Duodenal mucosa (tissue), 2 donors: ENCODE data around the gene HS3ST6.
"Not testable (repeated sequence)": the region's sequence is repeated elsewhere in the genome, so short reads cannot be mapped to it uniquely, and the experiment has no call there.

Experiments
- H3K27ac ChIP-seq: one replicate; pipeline ENCODE4 v1.7.0; 2013; ENCODE audit warnings: low read depth, low read length
- H3K27me3 ChIP-seq, 2 donors: one replicate each; pipeline ENCODE4 v1.7.0; 2013; ENCODE audit warnings: low read length in 2 of 2, control low read depth in 1 of 2; ENCODE audit not compliant: insufficient read depth in 2 of 2, control insufficient read depth in 1 of 2
- H3K36me3 ChIP-seq, 2 donors: one replicate each; pipeline ENCODE4 v1.7.0; 2013; ENCODE audit warnings: low read length in 2 of 2, control low read depth in 1 of 2; ENCODE audit not compliant: insufficient read depth in 2 of 2, control insufficient read depth in 1 of 2
- H3K4me1 ChIP-seq, 2 donors: one replicate each; pipeline ENCODE4 v1.7.0; 2013; ENCODE audit warnings: low read length in 2 of 2, control low read depth in 1 of 2; ENCODE audit not compliant: insufficient read depth in 2 of 2, control insufficient read depth in 1 of 2
- H3K4me3 ChIP-seq, 2 donors: one replicate each; pipeline ENCODE4 v1.7.0; 2013; ENCODE audit warnings: low read length in 2 of 2, low read depth in 1 of 2
- H3K9ac ChIP-seq, 2 donors: one replicate each; pipeline ENCODE4 v1.7.0; 2013; ENCODE audit warnings: low read length in 2 of 2, low read depth in 1 of 2
- H3K9me3 ChIP-seq, 2 donors: one replicate each; pipeline ENCODE4 v1.7.0; 2013; ENCODE audit warnings: low read length in 2 of 2, control low read depth in 1 of 2; ENCODE audit not compliant: control insufficient read depth in 1 of 2

HS3ST6 gene

DNA sequence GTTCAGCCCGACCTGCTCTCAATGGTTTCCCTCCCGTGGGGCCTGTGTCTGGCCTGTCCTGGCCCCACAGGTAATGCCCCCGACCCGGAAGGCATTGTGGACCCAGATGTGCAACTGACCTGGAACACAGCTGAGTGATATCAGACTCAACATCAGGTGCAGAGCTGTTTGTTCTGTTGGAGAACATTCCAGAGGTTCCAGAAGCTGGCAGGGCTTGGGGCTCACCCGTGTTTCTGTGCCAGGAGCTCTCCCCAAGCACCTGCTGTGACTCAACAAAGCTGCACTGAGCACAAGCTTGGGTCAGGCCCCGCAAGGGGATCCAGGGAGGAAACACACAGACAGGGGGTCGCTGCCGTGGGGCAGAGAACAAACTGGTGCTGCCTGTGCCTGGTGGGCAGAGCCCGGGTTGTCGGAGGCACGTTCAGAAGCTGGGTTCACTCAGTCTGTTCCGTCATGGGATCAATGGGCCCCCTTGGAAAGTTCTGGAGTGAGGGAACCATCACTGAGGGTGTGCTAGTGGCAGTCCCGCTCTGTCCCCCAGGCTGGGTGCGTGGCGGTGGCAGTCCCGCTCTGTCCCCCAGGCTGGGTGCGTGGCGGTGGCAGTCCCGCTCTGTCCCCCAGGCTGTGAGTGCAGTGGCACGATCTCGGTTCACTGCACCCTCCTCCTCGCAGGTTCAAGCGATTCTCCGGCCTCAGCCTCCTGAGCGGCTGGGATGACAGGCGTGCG, 22.1 kb downstream of the HS3ST6 start:
- peaks cover 12 to 17% of the 10 kb centered on the region in 2 donors for H3K4me1 ChIP-seq
- H3K4me3 ChIP-seq: no peak overlapping the region
- H3K27ac ChIP-seq: no peak overlapping the region
- no peaks in the 10 kb centered on the region for H3K36me3 ChIP-seq
- H3K9me3 ChIP-seq: no peaks in the 10 kb centered on the region
- H3K9ac ChIP-seq: no peak overlapping the region
- no peaks in the 10 kb centered on the region for H3K27me3 ChIP-seq

DNA sequence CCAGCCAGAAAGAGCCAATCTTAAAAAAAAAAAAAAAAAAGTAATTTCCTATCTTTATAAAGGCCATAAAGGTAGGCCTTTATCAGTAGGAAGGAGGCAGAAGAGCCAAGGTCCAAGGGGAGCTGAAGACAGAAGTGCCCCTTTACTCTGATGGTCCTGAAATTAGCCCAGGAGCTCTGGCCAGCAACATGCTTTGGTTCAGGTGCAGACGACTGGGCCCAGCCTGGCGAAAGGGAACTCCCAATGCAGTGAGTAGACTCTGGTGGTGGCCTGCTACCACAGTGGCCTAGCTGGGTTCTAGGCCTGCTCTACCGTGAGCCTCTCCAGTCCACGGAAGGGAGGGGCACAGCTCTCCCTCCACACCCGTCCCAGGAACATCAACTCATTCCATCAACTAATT, 23.1 kb downstream of the HS3ST6 start:
- Histone ChIP-seq H3K27ac (no peak overlapping the region), H3K27me3 (no peaks in the 10 kb centered on the region), H3K9ac (no peak overlapping the region)

DNA sequence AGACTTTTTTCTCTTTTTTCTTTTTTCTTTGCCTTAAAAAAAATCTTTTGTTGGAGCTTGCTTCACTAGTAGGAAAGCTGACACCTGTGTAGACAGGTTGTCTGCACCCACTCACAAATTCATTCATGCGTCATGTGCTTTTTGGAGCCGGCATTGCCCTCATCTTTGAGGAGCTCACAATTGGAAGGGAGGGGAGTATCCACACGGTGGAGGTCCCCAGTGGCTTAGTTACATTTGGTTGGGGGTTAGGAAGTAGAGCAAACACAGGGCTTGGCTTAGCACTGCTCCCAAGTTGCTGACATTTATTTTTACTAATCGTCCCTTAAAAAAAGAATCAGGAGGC, 27.5 kb downstream of the HS3ST6 start:
- H3K36me3 ChIP-seq: no peaks in the 10 kb centered on the region
- H3K27ac ChIP-seq: no peak overlapping the region
- no peaks in the 10 kb centered on the region for H3K27me3 ChIP-seq
- H3K9ac ChIP-seq: no peak overlapping the region
- H3K4me1 ChIP-seq: peaks cover 4 to 12% of the 10 kb centered on the region in 2 donors
- H3K4me3 ChIP-seq: no peak overlapping the region
- H3K9me3 ChIP-seq: no peaks in the 10 kb centered on the region

More for the DNA sequence above, 23.1 kb downstream of the HS3ST6 start:
- Histone ChIP-seq H3K9me3 (no peaks in the 10 kb centered on the region), H3K36me3 (no peaks in the 10 kb centered on the region), H3K4me1 (peaks cover 6 to 12% of the 10 kb centered on the region in 2 donors), H3K4me3 (no peak overlapping the region)

DNA sequence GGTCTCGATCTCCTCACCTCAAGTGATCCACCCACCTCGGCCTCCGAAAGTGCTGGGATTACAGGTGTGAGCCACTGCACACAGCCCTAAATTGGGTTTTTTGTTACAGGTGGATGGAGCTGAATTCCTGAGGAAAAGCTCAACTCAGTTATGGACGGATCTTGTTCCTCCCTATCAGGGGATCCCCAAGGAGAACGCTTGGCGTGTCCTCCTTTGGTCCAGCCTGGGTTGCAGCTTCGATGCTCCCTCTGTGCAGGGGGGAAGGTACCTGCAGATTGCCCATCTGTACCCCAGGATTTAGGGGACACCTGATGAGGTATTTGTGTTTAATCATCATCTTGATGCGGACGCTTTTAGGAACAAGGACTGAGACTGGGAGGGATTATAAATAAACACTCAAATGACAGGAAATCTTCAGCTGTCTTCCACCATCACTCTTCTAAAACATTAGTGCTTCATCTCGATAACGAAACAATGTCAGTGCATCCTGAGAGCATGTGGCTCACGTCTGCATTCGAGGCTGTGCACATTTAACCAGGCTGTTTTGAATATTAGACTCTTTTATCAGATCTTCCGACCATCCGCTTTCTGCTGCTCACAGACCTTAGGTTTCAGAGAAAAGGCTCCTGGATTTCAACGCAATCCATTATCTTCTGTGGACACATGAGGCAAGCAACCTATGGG, 28.0 kb downstream of the HS3ST6 start:
- H3K36me3 ChIP-seq: no peaks in the 10 kb centered on the region

DNA sequence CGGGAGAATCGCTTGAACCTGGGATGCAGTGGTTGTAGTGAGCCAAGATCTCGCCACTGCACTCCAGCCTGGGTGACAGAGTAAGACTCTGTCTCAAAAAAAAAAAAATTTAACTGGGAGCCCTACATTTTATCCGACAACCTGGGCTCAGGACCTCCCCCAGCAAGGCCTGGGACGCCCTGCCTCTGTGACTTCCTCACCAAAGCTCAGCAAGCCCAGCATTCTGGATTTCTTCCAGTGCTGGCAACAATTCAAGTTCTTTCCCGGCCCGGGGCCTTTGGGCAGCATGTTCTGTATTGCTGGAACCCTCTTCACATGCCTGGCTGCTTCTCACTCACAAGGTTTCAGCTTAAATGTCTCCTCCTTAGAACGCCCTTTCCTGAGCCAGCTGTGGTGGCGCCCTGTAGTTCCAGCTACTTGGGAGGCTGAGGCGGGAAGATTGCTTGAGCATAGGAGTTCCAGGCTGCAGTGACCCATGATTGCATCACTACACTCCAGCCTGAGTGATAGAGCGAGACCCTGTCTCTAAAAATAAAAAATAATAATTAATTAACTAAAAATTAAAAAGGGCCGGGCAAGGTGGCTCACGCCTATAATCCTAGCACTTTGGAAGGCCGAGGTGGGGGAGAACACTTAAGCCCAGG, 30.4 kb downstream of the HS3ST6 start:
- Histone ChIP-seq H3K36me3 (no peaks in the 10 kb centered on the region), H3K4me1 (peaks cover 0 to 1% of the 10 kb centered on the region in 2 donors), H3K9me3 (no peaks in the 10 kb centered on the region), H3K27me3 (no peaks in the 10 kb centered on the region), H3K27ac (no peak overlapping the region), H3K9ac (no peak overlapping the region), H3K4me3 (no peak overlapping the region)

More for the DNA sequence above, 28.0 kb downstream of the HS3ST6 start:
- Histone ChIP-seq H3K4me3 (no peak overlapping the region), H3K9ac (no peak overlapping the region), H3K9me3 (no peaks in the 10 kb centered on the region), H3K27me3 (no peaks in the 10 kb centered on the region), H3K27ac (no peak overlapping the region), H3K4me1 (peaks cover 4 to 12% of the 10 kb centered on the region in 2 donors)

DNA sequence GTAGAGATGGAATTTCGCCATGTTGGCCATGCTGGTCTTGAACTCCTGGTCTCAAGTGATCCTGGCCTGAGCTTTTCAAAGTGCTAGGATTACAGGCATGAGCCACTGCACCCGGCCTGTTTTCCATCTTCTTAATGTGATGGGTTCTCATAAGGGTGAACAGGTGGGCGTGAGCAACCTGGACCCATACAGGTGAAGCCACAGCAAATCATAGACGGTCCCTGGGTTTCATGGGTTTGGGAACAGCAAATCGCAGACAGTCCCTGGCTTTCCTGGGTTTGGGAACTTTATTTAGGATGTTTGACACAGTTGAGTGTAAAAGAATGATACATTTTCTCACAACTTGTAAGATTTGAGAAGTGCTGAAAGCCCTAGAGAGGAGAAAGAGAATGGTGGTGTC, 33.3 kb downstream of the HS3ST6 start:
- no peaks in the 10 kb centered on the region for H3K27me3 ChIP-seq
- no peak overlapping the region for H3K27ac ChIP-seq
- no peaks in the 10 kb centered on the region for H3K9me3 ChIP-seq
- H3K4me3 ChIP-seq: no peak overlapping the region
- H3K9ac ChIP-seq: no peak overlapping the region
- H3K36me3 ChIP-seq: no peaks in the 10 kb centered on the region
- H3K4me1 ChIP-seq: no peaks in the 10 kb centered on the region

DNA sequence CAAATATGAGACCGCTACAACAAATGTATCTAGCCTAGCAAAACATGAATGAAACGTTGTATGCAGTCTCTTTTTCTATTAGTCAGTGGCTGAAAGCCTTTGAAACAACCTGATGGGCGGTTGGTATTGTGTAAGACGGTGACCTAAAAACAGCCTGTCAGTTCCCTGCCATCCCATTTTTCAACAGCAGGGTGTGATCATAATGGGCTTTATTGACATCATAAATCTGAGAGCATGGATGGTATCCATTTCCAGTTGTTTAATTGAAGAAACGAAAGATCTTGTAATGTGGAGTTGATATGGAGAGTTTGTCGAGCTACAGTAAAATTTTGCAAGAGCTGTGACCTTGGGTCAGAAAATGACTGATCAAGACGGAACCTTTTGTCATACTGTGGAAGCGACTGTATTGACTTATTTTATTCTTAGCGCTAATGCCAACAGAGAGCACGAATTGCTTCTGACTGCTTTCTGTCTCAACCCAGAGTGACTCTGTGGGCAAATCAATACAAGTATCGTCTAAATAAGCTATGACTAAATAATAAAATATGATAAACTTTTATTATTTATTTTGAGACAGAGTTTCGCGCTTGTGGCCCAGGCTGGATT, 34.0 kb downstream of the HS3ST6 start:
- Histone ChIP-seq H3K27me3 (no peaks in the 10 kb centered on the region), H3K9me3 (no peaks in the 10 kb centered on the region), H3K36me3 (no peaks in the 10 kb centered on the region), H3K9ac (no peak overlapping the region), H3K27ac (no peak overlapping the region), H3K4me3 (no peak overlapping the region), H3K4me1 (no peaks in the 10 kb centered on the region)

DNA sequence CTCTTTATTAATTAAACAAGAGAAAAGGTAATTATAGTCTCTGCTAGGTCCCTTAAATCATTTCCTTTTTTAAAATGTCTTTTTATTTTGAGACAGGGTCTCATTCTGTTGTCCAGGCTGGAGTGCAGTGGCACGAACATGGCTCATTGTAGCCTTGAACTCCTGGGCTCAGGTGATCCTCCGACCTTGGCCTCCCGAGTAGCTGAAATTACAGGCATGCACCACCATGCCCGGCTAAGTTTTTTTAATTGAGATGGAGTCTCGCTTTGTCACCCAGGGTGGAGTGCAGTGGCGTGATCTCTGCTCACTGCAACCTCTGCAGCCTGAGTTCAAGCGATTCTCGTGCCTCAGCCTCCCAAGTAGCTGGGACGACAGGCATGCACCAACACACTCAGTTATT, 37.0 kb downstream of the HS3ST6 start:
- not testable (repeated sequence) for H3K27me3 ChIP-seq, H3K4me3 ChIP-seq, H3K36me3 ChIP-seq, H3K9ac ChIP-seq, H3K9me3 ChIP-seq, H3K27ac ChIP-seq
- peaks cover 3 to 15% of the 10 kb centered on the region in 2 donors for H3K4me1 ChIP-seq

DNA sequence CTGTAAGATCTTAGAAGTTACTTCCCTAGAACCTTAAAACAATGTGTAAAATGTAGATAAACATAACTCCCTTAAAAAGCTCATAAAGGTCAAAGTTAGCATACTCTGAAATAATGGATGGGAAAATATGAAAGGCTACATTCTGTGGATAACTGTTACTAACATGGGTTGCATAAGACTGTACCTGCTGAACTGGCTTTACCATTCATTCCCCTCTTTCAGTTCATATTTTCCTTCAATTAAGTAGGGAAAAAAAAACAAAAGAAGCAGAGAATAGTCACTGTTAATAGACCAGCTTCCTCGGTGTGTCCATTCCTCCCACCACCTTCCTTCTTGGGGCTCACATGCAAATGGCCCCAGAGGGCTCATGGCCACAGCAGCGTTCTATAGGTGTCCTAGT, 38.7 kb downstream of the HS3ST6 start:
- no peak overlapping the region for H3K27ac ChIP-seq
- H3K4me3 ChIP-seq: no peak overlapping the region
- H3K36me3 ChIP-seq: no peaks in the 10 kb centered on the region
- H3K4me1 ChIP-seq: peaks cover 3 to 15% of the 10 kb centered on the region in 2 donors
- H3K9me3 ChIP-seq: no peaks in the 10 kb centered on the region
- no peak overlapping the region for H3K9ac ChIP-seq
- H3K27me3 ChIP-seq: no peaks in the 10 kb centered on the region

DNA sequence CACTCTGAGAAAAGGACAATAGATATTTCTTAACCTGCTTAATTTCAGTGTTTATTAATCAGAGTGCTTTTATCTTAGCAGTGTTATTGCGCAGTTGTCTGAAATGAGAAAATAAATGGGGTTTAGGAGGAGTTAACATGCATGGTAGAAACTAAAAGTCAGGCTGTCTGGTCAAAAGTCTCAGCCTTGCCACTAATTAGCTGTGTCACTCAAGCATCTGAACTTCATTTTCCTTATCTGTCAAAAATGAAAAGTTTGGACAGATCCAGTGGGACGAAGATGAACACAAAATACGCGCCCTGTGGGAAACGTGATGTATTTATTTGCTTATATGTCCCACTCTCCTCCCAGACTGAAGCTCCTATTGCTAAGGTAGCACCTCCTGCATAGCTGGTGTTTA, 40.0 kb downstream of the HS3ST6 start:
- no peak overlapping the region for H3K27ac ChIP-seq
- no peak overlapping the region for H3K9ac ChIP-seq
- H3K9me3 ChIP-seq: no peaks in the 10 kb centered on the region
- H3K4me3 ChIP-seq: no peak overlapping the region
- peaks cover 3 to 15% of the 10 kb centered on the region in 2 donors for H3K4me1 ChIP-seq
- no peaks in the 10 kb centered on the region for H3K27me3 ChIP-seq
- H3K36me3 ChIP-seq: no peaks in the 10 kb centered on the region
